GM04503 (cell line): ENCODE measurements around the gene CPA5.

ENCODE experiments used
- DNase-seq: peaks from one replicate; pipeline ENCODE4 v3.0.0-alpha.2; 2012; ENCODE audit warnings: low read depth

Gene CPA5

DNA sequence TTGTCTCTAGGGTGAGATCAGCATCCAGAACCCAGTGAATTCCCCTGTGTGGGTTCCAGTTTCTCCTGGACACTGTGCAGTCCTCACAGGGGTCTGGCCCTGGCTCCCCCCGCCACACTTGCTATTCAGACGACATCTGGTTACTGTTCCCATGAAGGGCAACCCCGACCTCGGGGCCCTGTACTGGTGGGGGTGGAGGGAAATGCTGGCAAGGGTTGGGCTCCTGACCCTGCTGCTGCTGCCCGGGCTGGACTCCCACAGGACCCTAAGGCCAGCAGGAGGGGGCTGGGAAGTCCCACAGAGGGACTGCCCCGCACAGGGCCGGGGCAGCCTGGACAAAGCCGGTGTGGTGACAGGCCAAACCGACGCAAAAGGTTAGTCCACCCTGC, 34.9 kb downstream of the CPA5 start:
- DNase-seq = no peak

GRCh38 chr7:130379921-130380860, 35.6 kb downstream of the CPA5 start, which contains the start of gene CPA1:
Gene CPA1, plus strand, starts transcription at chr7:130380494. Its CDS starts 27 bp downstream, at chr7:130380521.
- no peak for DNase-seq

DNA sequence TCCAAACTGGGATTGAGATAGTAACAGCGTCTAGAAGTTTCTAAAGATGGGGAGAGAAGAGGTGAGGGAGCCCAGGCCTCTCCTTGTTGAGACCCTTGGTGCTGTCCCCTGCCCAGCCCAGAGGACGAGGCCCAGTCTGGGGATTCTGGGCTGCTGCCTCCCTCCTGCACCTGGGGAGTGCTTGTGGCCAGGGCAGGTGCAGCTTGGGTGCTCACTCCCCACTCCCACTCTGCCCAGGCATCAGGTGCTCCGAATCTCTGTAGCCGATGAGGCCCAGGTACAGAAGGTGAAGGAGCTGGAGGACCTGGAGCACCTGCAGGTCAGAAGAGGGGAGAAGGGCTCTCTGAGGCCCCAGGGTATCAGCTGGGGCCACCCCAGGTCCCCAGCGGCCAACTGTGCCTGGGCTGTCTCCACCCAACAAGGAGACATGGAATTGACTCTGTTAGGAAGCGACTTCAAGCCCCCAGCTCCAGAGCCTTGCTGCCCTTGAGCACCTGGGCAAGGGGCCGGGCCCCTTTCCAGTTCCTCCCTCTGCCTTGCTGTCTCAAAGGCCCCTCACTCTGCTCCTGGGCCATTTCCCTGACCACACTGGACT, 36.3 kb downstream of the CPA5 start:
- no peak for DNase-seq

DNA sequence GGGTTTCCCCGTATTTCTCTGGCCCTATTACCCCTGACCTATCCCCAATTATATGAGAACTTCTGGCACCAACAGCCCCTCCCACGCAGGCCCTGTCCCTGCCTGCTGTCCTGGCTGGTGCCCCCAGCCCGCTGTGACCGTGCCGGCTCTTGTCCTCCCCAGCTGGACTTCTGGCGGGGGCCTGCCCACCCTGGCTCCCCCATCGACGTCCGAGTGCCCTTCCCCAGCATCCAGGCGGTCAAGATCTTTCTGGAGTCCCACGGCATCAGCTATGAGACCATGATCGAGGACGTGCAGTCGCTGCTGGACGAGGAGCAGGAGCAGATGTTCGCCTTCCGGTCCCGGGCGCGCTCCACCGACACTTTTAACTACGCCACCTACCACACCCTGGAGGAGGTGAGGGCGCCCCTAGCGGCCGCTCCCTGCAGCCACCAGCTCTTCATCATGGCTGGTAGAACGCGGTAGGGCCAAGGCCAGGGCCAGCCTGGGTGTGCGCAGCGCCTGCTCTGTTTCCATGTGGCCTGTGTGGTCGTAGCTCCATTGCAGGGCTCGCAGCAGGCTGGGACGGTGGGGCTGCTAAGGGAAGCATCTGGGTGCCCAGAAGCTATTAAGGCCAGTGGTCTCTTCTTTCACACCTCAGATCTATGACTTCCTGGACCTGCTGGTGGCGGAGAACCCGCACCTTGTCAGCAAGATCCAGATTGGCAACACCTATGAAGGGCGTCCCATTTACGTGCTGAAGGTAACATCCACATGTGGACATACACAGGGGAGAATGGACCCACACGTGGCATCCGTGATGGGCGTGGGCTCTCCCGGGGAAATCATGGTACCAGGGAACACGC, 37.1 kb downstream of the CPA5 start:
- DNase-seq = no peak

DNA sequence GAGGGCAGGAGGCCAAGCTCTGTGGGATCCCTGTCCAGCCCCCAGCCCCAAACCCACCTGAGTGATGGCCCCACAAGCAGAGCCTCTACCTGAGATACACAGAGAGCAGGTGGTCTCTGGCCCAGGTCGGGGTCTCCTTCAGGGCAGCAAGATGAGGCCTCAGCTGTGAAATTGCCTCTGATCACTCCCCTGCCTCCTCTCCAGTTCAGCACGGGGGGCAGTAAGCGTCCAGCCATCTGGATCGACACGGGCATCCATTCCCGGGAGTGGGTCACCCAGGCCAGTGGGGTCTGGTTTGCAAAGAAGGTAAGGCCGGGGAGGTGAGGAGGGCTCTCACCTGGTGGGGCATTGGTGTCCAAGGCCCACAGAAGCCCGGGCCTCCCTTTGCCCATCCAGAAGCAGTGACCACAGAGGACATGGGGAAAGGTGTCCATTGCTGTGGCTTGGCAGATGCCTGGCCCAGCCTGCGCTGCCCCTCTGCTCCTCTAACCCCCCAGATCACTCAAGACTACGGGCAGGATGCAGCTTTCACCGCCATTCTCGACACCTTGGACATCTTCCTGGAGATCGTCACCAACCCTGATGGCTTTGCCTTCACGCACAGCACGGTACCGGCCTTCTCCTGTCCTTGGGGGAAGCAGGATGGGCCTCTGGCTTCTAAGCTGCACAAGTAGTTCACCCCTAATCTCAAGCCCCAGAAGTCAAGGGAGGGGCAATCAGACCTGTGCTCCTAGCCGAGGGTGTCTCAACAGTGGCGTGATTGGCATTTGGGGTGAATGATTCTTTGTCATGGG, 38.8 kb downstream of the CPA5 start:
- no peak for DNase-seq

DNA sequence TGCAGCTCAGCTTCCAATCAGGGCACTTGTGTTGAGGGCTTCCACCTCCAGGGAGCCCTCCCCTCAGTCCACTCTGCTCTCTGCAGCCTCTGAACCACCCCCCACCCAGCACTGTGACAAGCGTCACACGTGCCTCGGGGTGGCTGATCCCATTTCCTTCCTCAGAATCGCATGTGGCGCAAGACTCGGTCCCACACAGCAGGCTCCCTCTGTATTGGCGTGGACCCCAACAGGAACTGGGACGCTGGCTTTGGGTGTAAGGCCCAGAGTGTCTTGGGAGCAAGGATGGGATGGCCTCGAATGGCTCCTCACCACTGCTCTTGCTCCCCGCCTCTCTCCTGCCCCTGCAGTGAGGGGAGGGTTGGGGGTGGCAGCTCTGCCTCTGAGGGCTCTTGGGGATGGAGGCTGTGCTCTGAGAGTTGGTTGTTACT, 39.8 kb downstream of the CPA5 start:
- no peak for DNase-seq

DNA sequence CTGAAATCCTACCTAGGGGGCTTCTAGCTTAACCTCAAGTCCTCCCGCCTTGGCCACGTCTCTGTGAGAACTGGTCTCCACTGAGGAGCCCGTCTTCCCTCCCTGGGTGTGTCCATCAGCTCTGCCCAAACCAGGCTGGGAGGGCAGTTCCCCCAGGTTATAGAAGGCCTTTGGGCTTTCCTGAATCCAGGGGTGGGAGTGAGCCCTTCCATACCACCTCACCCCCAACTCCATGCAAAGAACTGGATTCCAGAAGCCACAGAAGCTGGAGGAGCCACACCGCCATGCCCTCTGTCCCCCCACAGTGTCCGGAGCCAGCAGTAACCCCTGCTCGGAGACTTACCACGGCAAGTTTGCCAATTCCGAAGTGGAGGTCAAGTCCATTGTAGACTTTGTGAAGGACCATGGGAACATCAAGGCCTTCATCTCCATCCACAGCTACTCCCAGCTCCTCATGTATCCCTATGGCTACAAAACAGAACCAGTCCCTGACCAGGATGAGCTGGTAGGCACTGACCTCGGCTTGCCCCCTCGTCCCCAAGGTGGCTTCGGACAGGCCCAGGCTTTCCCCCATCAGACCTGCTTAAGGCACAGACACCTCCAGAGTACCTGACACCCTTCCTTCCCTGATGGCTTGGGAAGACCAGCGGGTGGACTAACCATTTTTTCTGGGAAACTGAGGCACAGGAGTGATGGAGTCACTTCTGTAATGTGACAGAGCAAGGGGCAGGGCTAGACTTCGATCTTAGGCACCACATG, 40.4 kb downstream of the CPA5 start:
- no peak for DNase-seq

GRCh38 chr7:130385600-130386066, 41.0 kb downstream of the CPA5 start:
- DNase-seq = no peak

DNA sequence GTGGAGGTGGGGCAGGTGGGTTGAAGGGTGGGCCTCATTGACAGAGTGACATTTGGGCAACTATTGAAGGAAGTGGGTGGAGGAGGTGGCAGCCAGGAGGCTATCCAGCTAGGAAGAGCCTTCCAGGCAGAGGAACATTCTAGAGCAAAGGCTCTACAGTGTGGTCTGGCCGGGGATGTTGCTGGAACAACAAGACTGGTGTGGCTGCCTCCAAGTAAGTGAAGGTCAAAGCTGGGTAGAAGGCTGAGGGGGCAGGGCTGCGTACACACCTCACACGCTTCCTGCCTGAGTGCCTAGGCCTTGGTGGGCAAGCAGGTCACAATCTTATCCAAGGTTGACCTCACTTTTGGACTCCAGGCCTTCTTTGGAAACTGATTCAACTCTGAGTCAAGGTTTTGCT, 42.3 kb downstream of the CPA5 start:
- no peak for DNase-seq

- no peak for DNase-seq
Measured at GRCh38 chr7:130387306-130387627, 42.7 kb downstream of the CPA5 start.

GRCh38 chr7:130387628-130388403, 43.2 kb downstream of the CPA5 start:
- DNase-seq = no peak

- no peak for DNase-seq
Measured at GRCh38 chr7:130388671-130389070, 44.1 kb downstream of the CPA5 start.

DNA sequence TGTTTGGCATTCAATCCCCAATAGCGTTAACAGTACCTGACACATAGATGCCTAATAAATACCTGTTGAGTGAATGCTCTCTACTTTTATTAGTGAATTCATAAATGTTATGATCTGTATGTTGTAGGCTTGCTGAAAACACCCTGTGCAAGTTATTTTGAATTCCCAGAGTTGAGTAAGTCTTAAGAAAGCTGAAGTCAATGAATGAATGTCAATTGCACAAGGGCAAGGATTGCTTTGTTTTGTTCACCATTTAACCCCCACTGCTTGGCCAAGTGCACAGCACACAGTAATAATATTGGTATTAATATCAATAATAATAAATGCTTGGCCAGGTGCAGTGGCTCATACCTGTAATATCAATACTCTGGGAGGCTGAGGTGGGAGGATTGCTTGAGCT, 45.9 kb downstream of the CPA5 start:
- DNase-seq = no peak

GRCh38 chr7:130393101-130393561, 48.5 kb downstream of the CPA5 start:
- DNase-seq = peak; percentile 39

DNA sequence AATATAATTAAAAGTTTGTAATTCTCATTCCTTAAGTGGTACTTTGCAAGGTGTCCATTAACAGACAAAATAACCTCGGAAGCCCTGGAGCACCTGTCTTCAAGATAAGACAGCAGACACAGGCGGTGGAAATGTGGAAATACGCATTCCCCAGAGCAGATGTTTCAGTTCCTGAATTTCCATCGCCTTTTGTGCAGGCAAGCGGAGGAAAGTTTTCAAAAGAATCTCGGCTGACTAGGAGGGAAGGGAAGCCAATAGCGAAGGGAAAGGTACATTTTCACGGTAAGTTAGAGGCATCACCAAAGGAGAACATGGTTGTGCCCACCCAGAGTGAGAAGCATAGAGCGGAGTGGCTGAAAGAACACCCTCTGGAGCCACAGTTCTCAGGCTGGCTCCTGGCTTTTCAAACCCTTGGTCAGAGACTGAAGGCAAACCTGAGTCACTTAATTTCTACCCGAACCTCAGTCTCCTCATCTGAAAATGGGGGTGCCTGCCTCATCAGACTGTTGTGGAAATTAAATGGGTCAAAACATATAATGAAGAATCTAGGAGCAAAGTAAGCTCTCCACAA, 49.3 kb downstream of the CPA5 start:
- no peak for DNase-seq

- DNase-seq = no peak
Measured at GRCh38 chr7:130394421-130395195, 50.0 kb downstream of the CPA5 start.

DNA sequence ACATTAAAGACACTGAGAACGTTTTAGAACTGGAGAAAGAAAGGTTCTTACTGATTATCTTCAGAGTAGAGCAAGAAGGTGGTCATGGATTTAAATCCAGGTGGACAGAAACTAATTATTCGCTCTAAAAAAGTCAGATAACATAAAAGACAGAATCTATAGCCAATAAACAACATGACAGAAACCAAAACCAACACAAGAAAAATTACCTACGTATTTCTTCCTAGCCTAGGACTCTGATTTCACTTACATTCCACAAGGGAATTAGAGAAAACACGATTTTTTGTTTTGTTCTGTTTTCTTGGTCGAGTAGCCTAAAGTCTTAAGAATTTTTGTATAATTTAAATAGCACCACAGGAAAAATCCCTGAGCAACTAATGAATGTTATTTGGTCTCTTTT, 50.8 kb downstream of the CPA5 start:
- no peak for DNase-seq

DNA sequence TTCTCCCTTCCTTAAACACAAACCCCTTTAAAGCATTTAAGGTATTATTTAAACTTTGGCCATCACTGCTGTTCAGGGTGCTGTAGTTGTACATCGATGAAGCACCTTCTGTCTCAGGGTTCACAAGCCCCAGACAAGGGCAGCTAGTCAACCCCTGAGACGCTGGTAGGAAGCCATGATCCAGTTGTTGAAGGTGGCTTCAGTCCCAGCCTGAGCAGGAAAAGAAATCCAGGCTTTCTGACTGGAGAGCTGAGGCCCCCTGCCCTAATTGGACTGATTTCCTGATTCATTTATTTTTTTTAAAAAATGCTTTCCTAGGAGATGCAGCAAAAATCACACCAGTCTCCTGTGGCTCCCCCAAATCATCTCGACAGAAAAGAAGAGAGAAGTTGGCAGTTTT, 51.5 kb downstream of the CPA5 start:
- no peak for DNase-seq
